Parathyroid adenoma (tissue), 2 donors: ENCODE measurements around the gene ENOX1.

Source experiments
- H2AFZ ChIP-seq: fragments of 300-600 bp; sonication (generic); one replicate; pipeline ENCODE4 v1.7.0; 2017; ENCODE audit warnings: antibody characterized with exemption, mild to moderate bottlenecking
- H3K27ac ChIP-seq: fragments of 300-600 bp; sonication (generic); one replicate; pipeline ENCODE4 v1.7.0; 2017
- H3K27me3 ChIP-seq: fragments of 300-600 bp; sonication (generic); one replicate; pipeline ENCODE4 v1.7.0; 2017; ENCODE audit warnings: low read length; ENCODE audit not compliant: control insufficient read depth, insufficient read depth
- H3K36me3 ChIP-seq: fragments of 300-600 bp; sonication (generic); one replicate; pipeline ENCODE4 v1.7.0; 2017; ENCODE audit warnings: low read length; ENCODE audit not compliant: control insufficient read depth, insufficient read depth
- H3K4me1 ChIP-seq: fragments of 300-600 bp; sonication (generic); one replicate; pipeline ENCODE4 v1.7.0; 2017; ENCODE audit warnings: control low read depth
- H3K4me2 ChIP-seq: fragments of 300-600 bp; sonication (generic); one replicate; pipeline ENCODE4 v1.7.0; 2017; ENCODE audit warnings: low read length
- H3K4me3 ChIP-seq: fragments of 300-600 bp; sonication (generic); one replicate; pipeline ENCODE4 v1.7.0; 2017; ENCODE audit warnings: low read depth, low read length
- H3K79me2 ChIP-seq: fragments of 300-600 bp; sonication (generic); one replicate; pipeline ENCODE4 v1.7.0; 2017; ENCODE audit warnings: control low read depth
- H3K9ac ChIP-seq: fragments of 300-600 bp; sonication (generic); one replicate; pipeline ENCODE4 v1.7.0; 2017; ENCODE audit warnings: mild to moderate bottlenecking
- H3K9me3 ChIP-seq: fragments of 300-600 bp; sonication (generic); one replicate; pipeline ENCODE4 v1.7.0; 2017; ENCODE audit warnings: low read length; ENCODE audit not compliant: control insufficient read depth
- CTCF ChIP-seq: fragments of 300-600 bp; sonication (generic); IDR thresholded peaks from one replicate; pipeline ENCODE4 v1.7.0; 2017; ENCODE audit warnings: antibody characterized with exemption, mild to moderate bottlenecking
- donor health status: primary hyperparathyroidism.

Gene ENOX1

GRCh38 chr13:43246382-43246781 is 540.4 kb downstream of the ENOX1 start:
- H3K9me3 ChIP-seq = no peaks in the 10 kb centered on the region
- H3K36me3 ChIP-seq = no peaks in the 10 kb centered on the region
- no peak overlapping the region for H3K4me2 ChIP-seq
- no peaks in the 10 kb centered on the region for H3K27me3 ChIP-seq
- H3K4me1 ChIP-seq = no peaks in the 10 kb centered on the region
- no peak overlapping the region for H3K27ac ChIP-seq
- H3K79me2 ChIP-seq = no peaks in the 10 kb centered on the region
- no peak overlapping the region for H3K4me3 ChIP-seq
- H2AFZ ChIP-seq = no peak overlapping the region
- no peak for TF ChIP-seq CTCF
- no peak overlapping the region for H3K9ac ChIP-seq

- no peak overlapping the region for H3K4me2 ChIP-seq
- no peaks in the 10 kb centered on the region for H3K36me3 ChIP-seq
- H3K27ac ChIP-seq = no peak overlapping the region
- no peaks in the 10 kb centered on the region for H3K4me1 ChIP-seq
- no peaks in the 10 kb centered on the region for H3K27me3 ChIP-seq
- no peak overlapping the region for H2AFZ ChIP-seq
- H3K9me3 ChIP-seq = no peaks in the 10 kb centered on the region
- H3K4me3 ChIP-seq = no peak overlapping the region
- no peak overlapping the region for H3K9ac ChIP-seq
- TF ChIP-seq CTCF = no peak
- no peaks in the 10 kb centered on the region for H3K79me2 ChIP-seq
Measured at GRCh38 chr13:43245374-43245964, 541.3 kb downstream of the ENOX1 start.

GRCh38 chr13:43244481-43244880 is 542.3 kb downstream of the ENOX1 start:
- no peaks in the 10 kb centered on the region for H3K27me3 ChIP-seq
- H3K36me3 ChIP-seq = no peaks in the 10 kb centered on the region
- no peak overlapping the region for H3K4me2 ChIP-seq
- H3K9ac ChIP-seq = no peak overlapping the region
- TF ChIP-seq CTCF = no peak
- H3K9me3 ChIP-seq = no peaks in the 10 kb centered on the region
- no peaks in the 10 kb centered on the region for H3K4me1 ChIP-seq
- H3K4me3 ChIP-seq = no peak overlapping the region
- H3K79me2 ChIP-seq = no peaks in the 10 kb centered on the region
- H2AFZ ChIP-seq = no peak overlapping the region
- H3K27ac ChIP-seq = no peak overlapping the region

- Histone ChIP-seq H3K4me2 (no peak overlapping the region), H3K9ac (no peak overlapping the region), H3K36me3 (no peaks in the 10 kb centered on the region), H3K9me3 (no peaks in the 10 kb centered on the region), H3K27me3 (no peaks in the 10 kb centered on the region), H3K4me3 (no peak overlapping the region), H2AFZ (no peak overlapping the region), H3K4me1 (no peaks in the 10 kb centered on the region), H3K27ac (no peak overlapping the region), H3K79me2 (no peaks in the 10 kb centered on the region)
- TF ChIP-seq CTCF = no peak
Measured at GRCh38 chr13:43243711-43244110, 543.1 kb downstream of the ENOX1 start.

GRCh38 chr13:43242040-43242439 is 544.7 kb downstream of the ENOX1 start:
- H3K9ac ChIP-seq = no peak overlapping the region

More at GRCh38 chr13:43242040-43242439, 544.7 kb downstream of the ENOX1 start:
- Histone ChIP-seq H3K4me1 (no peaks in the 10 kb centered on the region), H3K4me2 (no peak overlapping the region), H3K79me2 (no peaks in the 10 kb centered on the region), H3K9me3 (no peaks in the 10 kb centered on the region), H3K4me3 (no peak overlapping the region), H3K27ac (no peak overlapping the region), H3K36me3 (no peaks in the 10 kb centered on the region), H2AFZ (no peak overlapping the region), H3K27me3 (no peaks in the 10 kb centered on the region)
- TF ChIP-seq CTCF = no peak
